WTC11 (cell line): ENCODE results near the gene TCF7L2.

Experiments
- ATF2 ChIP-seq: sonication (generic); formaldehyde crosslinking; IDR thresholded peaks from 2 replicates; pipeline ENCODE4 v1.8.1; 2022; ENCODE audit warnings: low read depth, missing genetic modification reagents, borderline replicate concordance
- ETV6 ChIP-seq: sonication (generic); formaldehyde crosslinking; IDR thresholded peaks from 2 replicates; pipeline ENCODE4 v1.8.1; 2022; ENCODE audit warnings: mild to moderate bottlenecking, missing genetic modification reagents
- FOXJ3 ChIP-seq: sonication (generic); formaldehyde crosslinking; IDR thresholded peaks from 2 replicates; pipeline ENCODE4 v1.9.0; 2021; ENCODE audit warnings: missing genetic modification reagents, mild to moderate bottlenecking, borderline replicate concordance
- GABPB1 ChIP-seq: sonication (generic); formaldehyde crosslinking; IDR thresholded peaks from 2 replicates; pipeline ENCODE4 v1.8.1; 2023; ENCODE audit warnings: mild to moderate bottlenecking, missing genetic modification reagents
- JUN ChIP-seq: sonication (generic); formaldehyde crosslinking; IDR thresholded peaks from 2 replicates; pipeline ENCODE4 v1.8.0; 2023; ENCODE audit warnings: mild to moderate bottlenecking, missing genetic modification reagents
- NFE2L1 ChIP-seq: sonication (generic); formaldehyde crosslinking; IDR thresholded peaks from 2 replicates; pipeline ENCODE4 v1.8.1; 2023; ENCODE audit warnings: missing genetic modification reagents
- USF2 ChIP-seq: sonication (generic); formaldehyde crosslinking; IDR thresholded peaks from 2 replicates; pipeline ENCODE4 v1.8.1; 2023; ENCODE audit warnings: mild to moderate bottlenecking, missing genetic modification reagents, moderate library complexity
- ZBTB21 ChIP-seq: sonication (generic); formaldehyde crosslinking; IDR thresholded peaks from 2 replicates; pipeline ENCODE4 v1.8.1; 2023; ENCODE audit warnings: mild to moderate bottlenecking, missing genetic modification reagents, borderline replicate concordance
- ZNF121 ChIP-seq: sonication (generic); formaldehyde crosslinking; IDR thresholded peaks from 2 replicates; pipeline ENCODE4 v1.8.0; 2023; ENCODE audit warnings: missing genetic modification reagents
- TF ChIP-seq, protein P1 (sequence below): fragments of 200-600 bp; IDR thresholded peaks from 2 replicates; pipeline ENCODE4 v1.8.0; 2022; ENCODE audit warnings: antibody characterized with exemption
- TF ChIP-seq, protein P2 (sequence below): fragments of 250-450 bp; sonication (Bioruptor Pico); IDR thresholded peaks from 2 replicates; pipeline ENCODE4 v1.8.0; 2021; ENCODE audit warnings: mild to moderate bottlenecking
- TF ChIP-seq, protein P3 (sequence below): sonication (generic); formaldehyde crosslinking; IDR thresholded peaks from 2 replicates; pipeline ENCODE4 v1.8.0; 2022; ENCODE audit warnings: mild to moderate bottlenecking, missing genetic modification reagents
- TF ChIP-seq, protein P4 (sequence below): sonication (generic); formaldehyde crosslinking; IDR thresholded peaks from 2 replicates; pipeline ENCODE4 v1.8.0; 2022; ENCODE audit warnings: missing genetic modification reagents

GRCh38 chr10:113176652-113177155 is 226.7 kb downstream of the TCF7L2 start:
- TF ChIP-seq NFE2L1 (CRISPR knock-in tag), result no peak
- no peak for TF ChIP-seq FOXJ3 (CRISPR knock-in tag)
- no peak for TF ChIP-seq ZNF121
- TF ChIP-seq, protein P1, sequence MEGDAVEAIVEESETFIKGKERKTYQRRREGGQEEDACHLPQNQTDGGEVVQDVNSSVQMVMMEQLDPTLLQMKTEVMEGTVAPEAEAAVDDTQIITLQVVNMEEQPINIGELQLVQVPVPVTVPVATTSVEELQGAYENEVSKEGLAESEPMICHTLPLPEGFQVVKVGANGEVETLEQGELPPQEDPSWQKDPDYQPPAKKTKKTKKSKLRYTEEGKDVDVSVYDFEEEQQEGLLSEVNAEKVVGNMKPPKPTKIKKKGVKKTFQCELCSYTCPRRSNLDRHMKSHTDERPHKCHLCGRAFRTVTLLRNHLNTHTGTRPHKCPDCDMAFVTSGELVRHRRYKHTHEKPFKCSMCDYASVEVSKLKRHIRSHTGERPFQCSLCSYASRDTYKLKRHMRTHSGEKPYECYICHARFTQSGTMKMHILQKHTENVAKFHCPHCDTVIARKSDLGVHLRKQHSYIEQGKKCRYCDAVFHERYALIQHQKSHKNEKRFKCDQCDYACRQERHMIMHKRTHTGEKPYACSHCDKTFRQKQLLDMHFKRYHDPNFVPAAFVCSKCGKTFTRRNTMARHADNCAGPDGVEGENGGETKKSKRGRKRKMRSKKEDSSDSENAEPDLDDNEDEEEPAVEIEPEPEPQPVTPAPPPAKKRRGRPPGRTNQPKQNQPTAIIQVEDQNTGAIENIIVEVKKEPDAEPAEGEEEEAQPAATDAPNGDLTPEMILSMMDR, result no peak
- TF ChIP-seq, protein P2, sequence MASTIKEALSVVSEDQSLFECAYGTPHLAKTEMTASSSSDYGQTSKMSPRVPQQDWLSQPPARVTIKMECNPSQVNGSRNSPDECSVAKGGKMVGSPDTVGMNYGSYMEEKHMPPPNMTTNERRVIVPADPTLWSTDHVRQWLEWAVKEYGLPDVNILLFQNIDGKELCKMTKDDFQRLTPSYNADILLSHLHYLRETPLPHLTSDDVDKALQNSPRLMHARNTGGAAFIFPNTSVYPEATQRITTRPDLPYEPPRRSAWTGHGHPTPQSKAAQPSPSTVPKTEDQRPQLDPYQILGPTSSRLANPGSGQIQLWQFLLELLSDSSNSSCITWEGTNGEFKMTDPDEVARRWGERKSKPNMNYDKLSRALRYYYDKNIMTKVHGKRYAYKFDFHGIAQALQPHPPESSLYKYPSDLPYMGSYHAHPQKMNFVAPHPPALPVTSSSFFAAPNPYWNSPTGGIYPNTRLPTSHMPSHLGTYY, result no peak
- TF ChIP-seq, protein P3, sequence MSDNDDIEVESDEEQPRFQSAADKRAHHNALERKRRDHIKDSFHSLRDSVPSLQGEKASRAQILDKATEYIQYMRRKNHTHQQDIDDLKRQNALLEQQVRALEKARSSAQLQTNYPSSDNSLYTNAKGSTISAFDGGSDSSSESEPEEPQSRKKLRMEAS, result no peak
- no peak for TF ChIP-seq USF2
- no peak for TF ChIP-seq ZBTB21
- no peak for TF ChIP-seq GABPB1 (CRISPR knock-in tag)
- no peak for TF ChIP-seq JUN (CRISPR knock-in tag)
- TF ChIP-seq ATF2 (CRISPR knock-in tag), result no peak
- TF ChIP-seq ETV6 (CRISPR knock-in tag), result no peak
- TF ChIP-seq, protein P4, sequence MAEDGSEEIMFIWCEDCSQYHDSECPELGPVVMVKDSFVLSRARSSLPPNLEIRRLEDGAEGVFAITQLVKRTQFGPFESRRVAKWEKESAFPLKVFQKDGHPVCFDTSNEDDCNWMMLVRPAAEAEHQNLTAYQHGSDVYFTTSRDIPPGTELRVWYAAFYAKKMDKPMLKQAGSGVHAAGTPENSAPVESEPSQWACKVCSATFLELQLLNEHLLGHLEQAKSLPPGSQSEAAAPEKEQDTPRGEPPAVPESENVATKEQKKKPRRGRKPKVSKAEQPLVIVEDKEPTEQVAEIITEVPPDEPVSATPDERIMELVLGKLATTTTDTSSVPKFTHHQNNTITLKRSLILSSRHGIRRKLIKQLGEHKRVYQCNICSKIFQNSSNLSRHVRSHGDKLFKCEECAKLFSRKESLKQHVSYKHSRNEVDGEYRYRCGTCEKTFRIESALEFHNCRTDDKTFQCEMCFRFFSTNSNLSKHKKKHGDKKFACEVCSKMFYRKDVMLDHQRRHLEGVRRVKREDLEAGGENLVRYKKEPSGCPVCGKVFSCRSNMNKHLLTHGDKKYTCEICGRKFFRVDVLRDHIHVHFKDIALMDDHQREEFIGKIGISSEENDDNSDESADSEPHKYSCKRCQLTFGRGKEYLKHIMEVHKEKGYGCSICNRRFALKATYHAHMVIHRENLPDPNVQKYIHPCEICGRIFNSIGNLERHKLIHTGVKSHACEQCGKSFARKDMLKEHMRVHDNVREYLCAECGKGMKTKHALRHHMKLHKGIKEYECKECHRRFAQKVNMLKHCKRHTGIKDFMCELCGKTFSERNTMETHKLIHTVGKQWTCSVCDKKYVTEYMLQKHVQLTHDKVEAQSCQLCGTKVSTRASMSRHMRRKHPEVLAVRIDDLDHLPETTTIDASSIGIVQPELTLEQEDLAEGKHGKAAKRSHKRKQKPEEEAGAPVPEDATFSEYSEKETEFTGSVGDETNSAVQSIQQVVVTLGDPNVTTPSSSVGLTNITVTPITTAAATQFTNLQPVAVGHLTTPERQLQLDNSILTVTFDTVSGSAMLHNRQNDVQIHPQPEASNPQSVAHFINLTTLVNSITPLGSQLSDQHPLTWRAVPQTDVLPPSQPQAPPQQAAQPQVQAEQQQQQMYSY (CRISPR knock-in tag), result no peak
